Activated CD4-positive, alpha-beta memory T cell treated with anti-CD3 and anti-CD28 coated beads for 36 hours (primary cell): ENCODE measurements around the gene IFNW1. TPM values are rescaled to one million over a fixed set of nuclear protein-coding genes. Genes with fewer than 3 reads are reported as not detected.
"Not testable (repeated sequence)": the region's sequence is repeated elsewhere in the genome, so short reads cannot be mapped to it uniquely, and the experiment has no call there.

ENCODE experiments used
- CTCF ChIA-PET: fragments of 350-600 bp; sonication (Branson Sonifier 250); formaldehyde crosslinking; loops from one replicate; lab custom pipeline; 2021; ENCODE audit warnings: antibody characterized with exemption, inconsistent platforms; lab: Charles Lee
- POLR2A ChIA-PET: fragments of 350-600 bp; sonication (Branson Sonifier 250); formaldehyde crosslinking; loops from one replicate; lab custom pipeline; 2021; ENCODE audit warnings: antibody characterized with exemption; lab: Charles Lee
- DNase-seq: peaks from one replicate; pipeline ENCODE4 v3.0.0-alpha.2; 2020
- H3K27ac Mint-ChIP-seq: one replicate; pipeline ENCODE4 v1.8.0; 2021; ENCODE audit warnings: mixed read lengths
- H3K27me3 Mint-ChIP-seq: one replicate; pipeline ENCODE4 v1.8.0; 2021; ENCODE audit warnings: mixed read lengths
- H3K36me3 Mint-ChIP-seq: one replicate; pipeline ENCODE4 v1.8.0; 2021; ENCODE audit warnings: mixed read lengths
- H3K4me1 Mint-ChIP-seq: one replicate; pipeline ENCODE4 v1.8.0; 2021; ENCODE audit warnings: low read depth, mixed read lengths
- H3K4me3 Mint-ChIP-seq: one replicate; pipeline ENCODE4 v1.8.0; 2021; ENCODE audit warnings: mild to moderate bottlenecking, mixed read lengths
- H3K9me3 Mint-ChIP-seq: one replicate; pipeline ENCODE4 v1.8.0; 2021; ENCODE audit warnings: mixed read lengths
- intact Hi-C: fragments of 100-400 bp; cut with micrococcal nuclease; formaldehyde crosslinking; loops from one replicate; pipeline ENCODE4 v1.15.1; 2023
- total RNA-seq, 2 experiments: library from RNA; stranded (reverse); gene quantifications; one replicate each; pipeline ENCODE4 v1.2.3, GENCODE V29; 2021

Gene IFNW1
- not detected for total RNA-seq

- H3K4me3 Mint-ChIP-seq, result no peak within 1 kb of the TSS
- POLR2A ChIA-PET, result no interaction called here
- intact Hi-C loops, result no loop called here
These were observed at the start of gene IFNW1 for GRCh38 chr9:21141427-21141882. TSS of gene IFNW1 (minus strand) at chr9:21141832. CDS start at chr9:21141570, 262 bp downstream.

GRCh38 chr9:21187487-21187886 is 45.9 kb upstream of the IFNW1 start, which contains the start of gene IFNA4:
TSS of gene IFNA4 (minus strand) at chr9:21187587. CDS start at chr9:21187531, 56 bp downstream.
- H3K9me3 Mint-ChIP-seq, DNase-seq, CTCF ChIA-PET, H3K36me3 Mint-ChIP-seq, H3K27me3 Mint-ChIP-seq, H3K27ac Mint-ChIP-seq, POLR2A ChIA-PET, H3K4me1 Mint-ChIP-seq, intact Hi-C loops, H3K4me3 Mint-ChIP-seq: not testable (repeated sequence)

More at GRCh38 chr9:21141427-21141882, at the start of gene IFNW1:
- no peaks in the 10 kb centered on the region for H3K9me3 Mint-ChIP-seq
- no peaks in the 10 kb centered on the region for H3K27me3 Mint-ChIP-seq
- peaks cover 22% of the 10 kb centered on the region for H3K4me1 Mint-ChIP-seq
- DNase-seq, result no peak
- no peak within 1 kb of the TSS for H3K27ac Mint-ChIP-seq
- H3K36me3 Mint-ChIP-seq, result no peaks in the 10 kb centered on the region
- CTCF ChIA-PET, result no interaction called here

GRCh38 chr9:21182810-21183736 is 41.4 kb upstream of the IFNW1 start:
- H3K9me3 Mint-ChIP-seq, POLR2A ChIA-PET, H3K36me3 Mint-ChIP-seq, H3K27me3 Mint-ChIP-seq, intact Hi-C loops, H3K4me3 Mint-ChIP-seq, H3K27ac Mint-ChIP-seq, H3K4me1 Mint-ChIP-seq: not testable (repeated sequence)
- peak; percentile 39 for DNase-seq
- CTCF ChIA-PET, result interaction anchor here (0.6 to 2.6 kb wide), 23 partner anchors 9 to 721 kb away, joined by 3 to 15 read pairs (median 3); no protein-coding TSS in a partner anchor

GRCh38 chr9:21174671-21175070 is 33.0 kb upstream of the IFNW1 start:
- POLR2A ChIA-PET, result no interaction called here
- H3K4me1 Mint-ChIP-seq, result no peaks in the 10 kb centered on the region
- intact Hi-C loops, result no loop called here
- no peaks in the 10 kb centered on the region for H3K36me3 Mint-ChIP-seq
- H3K27me3 Mint-ChIP-seq, result no peaks in the 10 kb centered on the region
- no peaks in the 10 kb centered on the region for H3K9me3 Mint-ChIP-seq
- CTCF ChIA-PET, result interaction anchor here (1.3 to 1.7 kb wide), 2 partner anchors 8 to 21 kb away, joined by 5 to 6 read pairs; no protein-coding TSS in a partner anchor
- no peak overlapping the region for H3K27ac Mint-ChIP-seq
- no peak overlapping the region for H3K4me3 Mint-ChIP-seq
- DNase-seq, result no peak

DNA sequence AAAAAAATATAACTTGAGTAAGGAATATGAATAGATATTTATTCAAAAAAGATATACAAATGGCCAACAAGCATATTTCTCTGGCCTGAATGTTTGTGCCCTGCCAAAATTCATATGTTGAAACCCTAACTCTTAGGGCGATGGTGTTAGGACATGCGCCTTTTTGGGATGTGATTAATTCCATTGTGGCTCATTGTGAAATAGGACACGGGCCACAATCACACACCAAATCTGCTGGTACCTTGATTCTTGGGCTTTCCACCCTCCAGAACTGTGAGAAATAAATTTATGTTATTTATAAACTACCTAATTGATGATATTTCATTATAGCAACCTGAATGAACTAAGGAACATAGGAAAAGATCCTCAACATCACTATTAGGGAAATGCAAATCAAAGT is 30.5 kb upstream of the IFNW1 start:
- Mint-ChIP-seq H3K27ac (no peak overlapping the region), H3K4me1 (no peaks in the 10 kb centered on the region), H3K9me3 (no peaks in the 10 kb centered on the region), H3K36me3 (no peaks in the 10 kb centered on the region), H3K27me3 (no peaks in the 10 kb centered on the region), H3K4me3 (no peak overlapping the region)
- intact Hi-C loops, result no loop called here
- CTCF ChIA-PET, result no interaction called here
- DNase-seq, result no peak
- POLR2A ChIA-PET, result no interaction called here

GRCh38 chr9:21171351-21171750 is 29.7 kb upstream of the IFNW1 start:
- ChIA-PET POLR2A (no interaction called here), CTCF (no interaction called here)
- no peak overlapping the region for H3K27ac Mint-ChIP-seq
- no peaks in the 10 kb centered on the region for H3K4me1 Mint-ChIP-seq
- no peak overlapping the region for H3K4me3 Mint-ChIP-seq
- no peaks in the 10 kb centered on the region for H3K9me3 Mint-ChIP-seq
- intact Hi-C loops, result no loop called here
- H3K36me3 Mint-ChIP-seq, result no peaks in the 10 kb centered on the region
- peaks cover 1% of the 10 kb centered on the region for H3K27me3 Mint-ChIP-seq
- DNase-seq, result no peak

DNA sequence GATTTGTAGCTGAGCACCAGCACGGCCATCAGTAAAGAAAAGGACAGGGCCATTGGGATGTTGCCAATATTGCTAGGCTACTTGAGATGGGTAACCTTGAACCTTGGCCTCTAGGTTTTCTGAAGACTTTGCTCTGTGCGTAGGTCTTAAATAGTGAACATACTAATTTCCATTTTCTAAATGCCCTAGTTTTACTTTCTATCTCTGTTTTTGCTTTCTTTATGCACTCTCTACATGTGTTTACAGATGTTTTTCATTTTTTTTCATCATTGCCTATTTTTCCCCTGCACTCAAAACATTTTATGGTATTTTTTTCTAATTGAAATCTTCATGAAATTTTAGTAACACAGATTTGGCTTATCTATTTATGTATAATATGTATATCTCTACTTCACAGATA is 24.9 kb upstream of the IFNW1 start, which contains the start of gene IFNA21:
Gene IFNA21, minus strand, starts transcription at position 101 of the 400 bp plus-strand sequence. Its CDS starts 48 bp downstream, at position 53.
- H3K27ac Mint-ChIP-seq, POLR2A ChIA-PET, DNase-seq, H3K4me1 Mint-ChIP-seq, H3K27me3 Mint-ChIP-seq, H3K9me3 Mint-ChIP-seq, intact Hi-C loops, H3K4me3 Mint-ChIP-seq, H3K36me3 Mint-ChIP-seq: not testable (repeated sequence)
- CTCF ChIA-PET, result interaction anchor here (0.6 kb wide), 1 partner anchor 17 kb away, joined by 3 read pairs; no protein-coding TSS in a partner anchor

DNA sequence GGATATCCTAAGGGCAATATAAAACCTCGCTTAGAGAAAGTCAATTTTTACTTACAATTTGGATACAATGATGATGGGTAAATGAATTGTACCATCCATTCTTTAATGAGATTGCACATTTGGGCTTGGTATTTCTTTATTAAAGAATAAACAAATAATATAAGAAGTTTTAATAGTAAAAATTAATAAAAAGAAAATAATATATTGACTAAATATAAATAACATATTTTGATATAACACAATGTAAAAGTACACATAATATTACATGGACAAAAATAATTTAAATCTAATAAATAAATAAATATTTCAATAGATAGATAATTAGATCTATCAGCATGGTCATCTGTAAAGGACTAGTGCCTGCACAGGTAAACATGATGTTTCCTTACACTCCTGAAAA is 23.9 kb upstream of the IFNW1 start:
- CTCF ChIA-PET, result no interaction called here
- no peaks in the 10 kb centered on the region for H3K36me3 Mint-ChIP-seq
- POLR2A ChIA-PET, result no interaction called here
- peaks cover 1% of the 10 kb centered on the region for H3K27me3 Mint-ChIP-seq
- H3K9me3 Mint-ChIP-seq, result no peaks in the 10 kb centered on the region
- H3K4me3 Mint-ChIP-seq, result no peak overlapping the region
- intact Hi-C loops, result no loop called here
- peaks cover 13% of the 10 kb centered on the region for H3K4me1 Mint-ChIP-seq
- no peak overlapping the region for H3K27ac Mint-ChIP-seq
- DNase-seq, result no peak

GRCh38 chr9:21160178-21160577 is 18.5 kb upstream of the IFNW1 start:
- H3K27me3 Mint-ChIP-seq, result no peaks in the 10 kb centered on the region

GRCh38 chr9:21155501-21155900 is 13.9 kb upstream of the IFNW1 start:
- Mint-ChIP-seq H3K4me3 (no peak overlapping the region), H3K4me1 (peaks cover 15% of the 10 kb centered on the region), H3K27me3 (no peaks in the 10 kb centered on the region), H3K36me3 (no peaks in the 10 kb centered on the region), H3K9me3 (peaks cover 8% of the 10 kb centered on the region), H3K27ac (no peak overlapping the region)
- DNase-seq, result no peak
- POLR2A ChIA-PET, result no interaction called here
- intact Hi-C loops, result no loop called here
- CTCF ChIA-PET, result interaction anchor here (0.6 kb wide), 1 partner anchor 430 kb away, joined by 4 read pairs; no protein-coding TSS in a partner anchor

More at GRCh38 chr9:21160178-21160577, 18.5 kb upstream of the IFNW1 start:
- DNase-seq, result peak; percentile 48
- H3K4me1 Mint-ChIP-seq, result peaks cover 25% of the 10 kb centered on the region
- no peak overlapping the region for H3K27ac Mint-ChIP-seq
- no peak overlapping the region for H3K4me3 Mint-ChIP-seq
- ChIA-PET POLR2A (no interaction called here), CTCF (interaction anchor here (1.0 to 1.7 kb wide), 2 partner anchors 23 to 76 kb away, joined by 3 to 7 read pairs; no protein-coding TSS in a partner anchor)
- H3K9me3 Mint-ChIP-seq, result peaks cover 8% of the 10 kb centered on the region
- no peaks in the 10 kb centered on the region for H3K36me3 Mint-ChIP-seq
- intact Hi-C loops, result no loop called here

GRCh38 chr9:21154018-21154608 is 12.5 kb upstream of the IFNW1 start:
- Mint-ChIP-seq H3K27me3 (no peaks in the 10 kb centered on the region), H3K9me3 (peaks cover 8% of the 10 kb centered on the region), H3K4me1 (peaks cover 7% of the 10 kb centered on the region), H3K4me3 (no peak overlapping the region), H3K27ac (no peak overlapping the region), H3K36me3 (no peaks in the 10 kb centered on the region)
- DNase-seq, result no peak
- ChIA-PET CTCF (interaction anchor here (0.6 kb wide), 1 partner anchor 83 kb away, joined by 3 read pairs; no protein-coding TSS in a partner anchor), POLR2A (no interaction called here)
- intact Hi-C loops, result no loop called here
